ENCODE data around the gene HIP1.
"Not testable (repeated sequence)": the region's sequence is repeated elsewhere in the genome, so short reads cannot be mapped to it uniquely, and the experiment has no call there.

Gene HIP1

DNA sequence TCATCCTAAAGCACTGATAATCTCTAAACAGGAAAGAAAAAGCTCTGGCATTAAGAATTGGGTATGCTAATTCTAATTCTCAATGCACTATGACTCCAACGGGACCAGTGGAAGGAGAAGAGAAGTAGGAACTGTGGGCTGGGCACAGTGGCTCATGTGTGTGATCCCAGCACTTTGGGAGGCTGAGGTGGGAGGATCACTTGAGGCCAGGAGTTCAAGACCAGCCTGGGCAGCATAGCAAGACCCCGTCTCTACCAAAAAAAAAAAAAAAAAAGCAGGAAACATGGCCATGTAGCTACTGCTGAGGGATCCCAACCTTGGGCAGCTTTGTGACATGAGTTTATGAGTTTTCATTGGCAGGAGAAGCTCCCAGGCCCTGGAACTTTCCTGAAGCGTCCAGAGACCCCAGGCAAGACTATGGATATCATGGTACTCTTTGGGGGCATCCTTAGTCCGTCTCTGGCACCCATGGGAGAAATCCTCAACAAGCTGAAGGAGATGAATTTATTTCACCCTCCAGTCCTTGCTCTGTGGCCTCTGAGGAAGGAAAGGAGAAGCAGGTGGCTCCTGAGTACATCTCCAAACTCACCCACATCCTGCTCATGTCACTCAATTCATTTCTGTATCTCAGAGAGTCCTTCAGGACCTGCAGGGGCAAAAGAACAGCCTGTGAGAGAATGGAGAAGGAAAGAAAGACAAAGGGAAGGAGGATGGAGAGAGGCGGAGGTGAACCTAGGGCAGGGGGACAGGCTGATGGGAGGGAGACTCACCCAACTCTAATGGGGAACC is 147.1 kb downstream of the HIP1 start:
- H3K36me3 Mint-ChIP-seq: peaks cover 2% of the 10 kb centered on the region
- H3K4me3 Mint-ChIP-seq: no peak overlapping the region
- H3K27ac Mint-ChIP-seq: no peak overlapping the region
- H3K9me3 Mint-ChIP-seq (ENCODE audit: low read depth): peaks cover 3% of the 10 kb centered on the region
- H3K4me1 Mint-ChIP-seq (ENCODE audit: low read depth): no peaks in the 10 kb centered on the region
- H3K27me3 Mint-ChIP-seq: no peaks in the 10 kb centered on the region

DNA sequence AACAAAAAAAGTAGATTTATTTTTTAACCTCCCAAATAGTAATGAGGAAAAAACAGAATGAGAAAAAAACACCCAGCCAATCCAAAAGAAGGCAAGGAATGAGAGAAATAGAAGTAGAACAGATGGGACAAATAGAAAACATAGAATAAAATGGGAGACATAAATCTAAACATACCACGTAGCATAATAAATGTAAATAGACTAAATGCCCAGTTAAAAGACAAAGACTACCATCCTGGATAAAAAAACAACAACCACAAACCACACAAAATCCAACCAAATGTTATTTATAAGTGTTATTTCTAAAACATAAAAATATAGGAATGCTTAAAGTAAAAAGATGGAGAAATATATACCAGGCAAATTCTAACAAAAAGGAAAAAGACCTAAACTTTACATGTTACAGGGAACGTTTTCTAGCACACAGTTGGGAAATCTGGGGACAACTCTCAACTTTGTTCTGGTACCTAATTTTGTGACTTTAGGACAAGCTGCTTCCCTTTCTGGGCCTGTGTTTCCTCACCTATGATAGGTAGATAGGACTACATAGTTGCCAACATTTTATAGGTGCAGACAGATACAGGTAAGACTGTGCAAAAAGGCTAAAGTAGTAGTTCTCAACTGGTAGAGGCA is 148.3 kb downstream of the HIP1 start:
- Mint-ChIP-seq H3K9me3 (ENCODE audit: low read depth) (peaks cover 3% of the 10 kb centered on the region), H3K36me3 (peaks cover 2% of the 10 kb centered on the region), H3K4me3 (no peak overlapping the region), H3K27me3 (no peaks in the 10 kb centered on the region), H3K4me1 (ENCODE audit: low read depth) (no peaks in the 10 kb centered on the region), H3K27ac (no peak overlapping the region)

DNA sequence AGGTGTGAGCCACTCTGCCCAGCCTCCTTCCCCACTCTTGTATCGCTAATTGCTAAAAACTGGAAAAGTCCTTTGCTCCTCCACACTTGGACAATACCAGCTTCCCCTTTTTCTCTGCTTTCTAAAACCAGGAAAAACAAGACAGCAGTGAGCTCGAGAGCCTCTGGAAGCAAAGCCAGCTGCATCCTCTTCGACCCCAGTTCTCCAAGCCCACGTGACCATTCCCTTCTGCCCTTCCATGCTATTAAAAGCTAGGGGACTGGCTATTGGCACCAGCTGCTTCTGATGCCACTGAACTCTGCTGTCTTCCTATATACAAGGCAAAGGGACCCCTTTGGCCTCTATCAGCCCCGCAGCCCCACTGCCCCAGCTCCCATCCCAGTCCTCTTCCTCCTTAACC is 154.4 kb downstream of the HIP1 start:
- no peaks in the 10 kb centered on the region for H3K9me3 Mint-ChIP-seq (ENCODE audit: low read depth)
- no peaks in the 10 kb centered on the region for H3K36me3 Mint-ChIP-seq
- no peak overlapping the region for H3K4me3 Mint-ChIP-seq
- H3K4me1 Mint-ChIP-seq (ENCODE audit: low read depth): no peaks in the 10 kb centered on the region
- H3K27ac Mint-ChIP-seq: no peak overlapping the region
- no peaks in the 10 kb centered on the region for H3K27me3 Mint-ChIP-seq

- no peaks in the 10 kb centered on the region for H3K9me3 Mint-ChIP-seq (ENCODE audit: low read depth)
- no peaks in the 10 kb centered on the region for H3K36me3 Mint-ChIP-seq
- H3K4me1 Mint-ChIP-seq (ENCODE audit: low read depth): no peaks in the 10 kb centered on the region
- no peaks in the 10 kb centered on the region for H3K27me3 Mint-ChIP-seq
- no peak overlapping the region for H3K4me3 Mint-ChIP-seq
- H3K27ac Mint-ChIP-seq: no peak overlapping the region
These were observed 155.5 kb downstream of the HIP1 start for GRCh38 chr7:75583255-75583654.

DNA sequence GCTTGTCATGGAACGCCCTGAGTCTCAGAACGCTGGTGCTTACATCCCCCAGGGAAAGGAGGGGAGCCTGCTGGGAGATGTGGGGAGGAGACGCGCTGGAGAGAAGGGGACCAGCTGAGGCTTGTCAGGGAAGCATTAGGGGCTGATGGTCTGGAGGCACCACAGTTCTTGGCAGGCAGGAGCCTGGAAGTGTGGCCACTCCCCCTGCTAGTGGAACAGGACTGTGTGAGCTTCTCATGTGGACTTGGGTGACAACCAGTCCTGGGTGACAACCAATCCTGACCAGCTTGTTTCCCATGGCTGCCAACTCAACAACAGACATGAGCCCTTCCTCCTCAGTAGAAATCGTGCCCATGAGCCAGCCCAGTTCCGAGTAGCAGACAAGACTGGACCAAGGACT is 158.8 kb downstream of the HIP1 start:
- Mint-ChIP-seq H3K27me3 (no peaks in the 10 kb centered on the region), H3K27ac (no peak overlapping the region), H3K36me3 (no peaks in the 10 kb centered on the region), H3K4me3 (no peak overlapping the region), H3K9me3 (ENCODE audit: low read depth) (no peaks in the 10 kb centered on the region), H3K4me1 (ENCODE audit: low read depth) (no peaks in the 10 kb centered on the region)

- Mint-ChIP-seq H3K27me3 (no peaks in the 10 kb centered on the region), H3K4me3 (no peak overlapping the region), H3K9me3 (ENCODE audit: low read depth) (no peaks in the 10 kb centered on the region), H3K4me1 (ENCODE audit: low read depth) (no peaks in the 10 kb centered on the region), H3K27ac (no peak overlapping the region), H3K36me3 (no peaks in the 10 kb centered on the region)
These were observed 160.7 kb downstream of the HIP1 start for GRCh38 chr7:75578081-75578480.

- Mint-ChIP-seq H3K4me3 (no peak overlapping the region), H3K27ac (no peak overlapping the region), H3K36me3 (no peaks in the 10 kb centered on the region), H3K27me3 (no peaks in the 10 kb centered on the region), H3K9me3 (ENCODE audit: low read depth) (no peaks in the 10 kb centered on the region), H3K4me1 (ENCODE audit: low read depth) (no peaks in the 10 kb centered on the region)
These were observed 163.1 kb downstream of the HIP1 start for GRCh38 chr7:75575488-75576121.

DNA sequence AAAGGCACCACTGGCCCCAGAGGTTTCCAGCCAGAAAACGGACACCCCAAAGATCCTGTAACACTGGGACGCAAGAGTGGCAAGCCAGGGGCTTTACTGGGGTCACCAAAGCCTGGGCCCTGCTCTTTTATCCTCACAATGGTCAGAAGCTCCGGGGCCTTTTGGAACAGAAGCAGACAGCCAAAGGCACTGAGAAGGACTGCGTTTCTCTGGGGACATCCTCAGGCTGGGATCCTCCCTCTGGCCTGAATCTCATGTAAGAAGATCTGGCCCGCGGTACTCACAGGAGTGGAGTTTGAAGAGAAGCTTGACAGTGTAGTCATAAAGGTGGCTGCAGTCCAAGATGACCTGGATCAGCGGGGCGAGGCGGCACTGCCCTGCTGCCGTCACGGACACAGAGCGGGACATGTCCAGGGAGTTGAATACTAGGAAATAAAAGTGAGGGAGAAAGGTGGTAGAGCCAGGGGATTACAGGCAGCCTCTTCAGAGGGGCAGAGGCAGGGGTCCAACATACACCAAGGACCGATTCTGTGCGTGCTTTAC is 165.2 kb downstream of the HIP1 start:
- no peak overlapping the region for H3K4me3 Mint-ChIP-seq
- H3K27me3 Mint-ChIP-seq: no peaks in the 10 kb centered on the region

GRCh38 chr7:75572814-75573213 is 165.9 kb downstream of the HIP1 start:
- Mint-ChIP-seq H3K36me3 (no peaks in the 10 kb centered on the region), H3K4me3 (no peak overlapping the region), H3K27ac (no peak overlapping the region), H3K4me1 (ENCODE audit: low read depth) (no peaks in the 10 kb centered on the region), H3K9me3 (ENCODE audit: low read depth) (no peaks in the 10 kb centered on the region), H3K27me3 (no peaks in the 10 kb centered on the region)

More for the DNA sequence above, 165.2 kb downstream of the HIP1 start:
- Mint-ChIP-seq H3K36me3 (no peaks in the 10 kb centered on the region), H3K27ac (no peak overlapping the region), H3K9me3 (ENCODE audit: low read depth) (no peaks in the 10 kb centered on the region), H3K4me1 (ENCODE audit: low read depth) (no peaks in the 10 kb centered on the region)

DNA sequence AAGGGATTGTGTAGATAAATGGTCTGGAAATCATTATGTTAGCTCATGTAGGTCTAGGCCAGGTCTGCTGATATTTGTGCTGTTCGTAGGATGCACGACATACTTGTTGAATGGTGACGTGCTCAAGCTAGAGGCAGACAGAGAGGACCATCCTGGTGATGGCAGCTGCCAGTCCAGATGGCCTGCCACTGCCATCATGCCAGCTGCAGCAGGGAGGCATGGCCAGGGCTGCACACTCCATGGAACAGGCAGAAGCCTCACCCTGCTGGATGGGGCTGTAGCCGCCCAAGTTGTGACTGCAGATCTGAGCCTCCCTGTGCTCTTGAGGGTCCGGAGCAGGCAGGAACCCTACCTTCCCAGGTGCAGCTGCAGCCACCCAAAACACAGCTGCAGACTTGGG is 166.3 kb downstream of the HIP1 start:
- Mint-ChIP-seq H3K27me3 (no peaks in the 10 kb centered on the region), H3K27ac (no peak overlapping the region), H3K9me3 (ENCODE audit: low read depth) (no peaks in the 10 kb centered on the region), H3K36me3 (no peaks in the 10 kb centered on the region), H3K4me3 (no peak overlapping the region), H3K4me1 (ENCODE audit: low read depth) (no peaks in the 10 kb centered on the region)

DNA sequence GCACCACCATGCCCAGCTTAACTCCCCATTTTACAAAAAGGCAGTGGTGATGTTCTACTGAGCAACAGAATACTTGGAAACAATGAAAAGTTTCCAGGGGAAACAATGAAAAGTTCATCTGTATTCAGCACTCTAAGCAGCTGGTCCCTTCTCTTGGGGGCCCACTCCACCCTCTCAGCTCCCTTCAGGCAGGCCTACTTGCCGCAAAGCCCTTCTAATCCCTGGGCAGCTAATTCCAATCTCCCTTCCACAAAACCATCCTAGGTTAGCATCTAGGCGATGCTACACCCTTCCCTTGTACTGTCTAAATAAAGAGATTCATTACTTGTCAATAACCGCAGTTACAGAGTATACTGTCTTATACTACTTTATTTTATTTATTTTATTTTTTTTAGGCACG is 167.5 kb downstream of the HIP1 start:
- Mint-ChIP-seq H3K27ac (no peak overlapping the region), H3K36me3 (peaks cover 7% of the 10 kb centered on the region), H3K27me3 (no peaks in the 10 kb centered on the region), H3K4me3 (no peak overlapping the region), H3K9me3 (ENCODE audit: low read depth) (no peaks in the 10 kb centered on the region), H3K4me1 (ENCODE audit: low read depth) (no peaks in the 10 kb centered on the region)

GRCh38 chr7:75569629-75570282 is 169.0 kb downstream of the HIP1 start:
- not testable (repeated sequence) for H3K4me1 Mint-ChIP-seq (ENCODE audit: low read depth); H3K9me3 Mint-ChIP-seq (ENCODE audit: low read depth); H3K27ac Mint-ChIP-seq; H3K27me3 Mint-ChIP-seq; H3K36me3 Mint-ChIP-seq; H3K4me3 Mint-ChIP-seq

GRCh38 chr7:75567948-75568595 is 170.7 kb downstream of the HIP1 start:
- Mint-ChIP-seq H3K4me1 (ENCODE audit: low read depth) (no peaks in the 10 kb centered on the region), H3K27me3 (no peaks in the 10 kb centered on the region), H3K4me3 (no peak overlapping the region), H3K27ac (no peak overlapping the region), H3K36me3 (peaks cover 12% of the 10 kb centered on the region), H3K9me3 (ENCODE audit: low read depth) (no peaks in the 10 kb centered on the region)

DNA sequence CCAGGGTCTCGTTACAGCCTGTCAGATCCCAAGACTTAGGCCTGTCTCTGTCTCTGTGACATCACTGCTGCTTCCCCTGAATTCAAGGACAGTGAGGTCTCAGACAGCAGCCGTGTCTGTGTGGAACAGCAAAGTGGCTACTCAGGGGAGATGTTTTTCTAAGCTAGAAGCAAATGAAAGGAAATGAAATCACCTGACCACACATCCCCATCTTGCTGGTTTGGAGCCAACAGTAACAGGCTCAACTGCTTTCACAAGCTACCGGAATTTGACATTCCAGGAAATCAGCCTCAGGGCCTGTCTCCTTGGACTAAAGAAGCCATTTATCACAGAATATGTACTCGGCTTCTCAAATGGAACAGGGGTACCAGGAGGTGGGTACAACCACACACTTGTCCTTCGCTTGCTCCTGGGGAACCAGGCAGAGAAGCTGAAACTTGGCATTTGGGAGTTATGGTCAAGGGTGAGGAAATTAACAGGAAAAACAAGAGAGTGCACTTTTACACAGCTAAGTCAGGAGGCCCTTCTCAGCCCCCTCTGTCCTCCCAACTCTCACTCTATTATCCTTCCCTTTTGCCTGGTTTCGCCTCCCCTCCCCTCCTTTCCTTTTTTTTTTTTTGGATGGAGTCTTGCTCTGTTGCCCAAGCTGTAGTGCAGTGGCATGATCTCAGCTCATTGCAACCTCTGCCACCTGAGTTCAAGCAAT is 173.5 kb downstream of the HIP1 start:
- H3K9me3 Mint-ChIP-seq (ENCODE audit: low read depth): peaks cover 4% of the 10 kb centered on the region
- no peaks in the 10 kb centered on the region for H3K27me3 Mint-ChIP-seq
- H3K4me1 Mint-ChIP-seq (ENCODE audit: low read depth): no peaks in the 10 kb centered on the region
- H3K4me3 Mint-ChIP-seq: no peak overlapping the region
- no peak overlapping the region for H3K27ac Mint-ChIP-seq
- H3K36me3 Mint-ChIP-seq: peaks cover 21% of the 10 kb centered on the region

Measured in activated naive CD8-positive, alpha-beta T cell (primary cell).